ENCODE results near the gene CXXC5. TPM values are rescaled to one million over a fixed set of nuclear protein-coding genes. Genes with fewer than 3 reads are reported as not detected.

Gene CXXC5
- polyA plus RNA-seq, 3 donors from 2014 or later = 339 to 410 (median 385) TPM

- Mint-ChIP-seq H3K36me3 (no peaks in the 10 kb centered on the region), H3K4me3 (peak overlapping the region; percentile 81 to 99 (median 98)), H3K4me1 (peaks cover 62 to 70% of the 10 kb centered on the region in 2 donors), H3K27ac (peak overlapping the region; percentile 76 to 97 (median 91)), H3K9me3 (no peaks in the 10 kb centered on the region), H3K27me3 (ENCODE audit: low read depth in 3 of 3) (peaks cover 3 to 32% (median 20%) of the 10 kb centered on the region in 3 donors)
- no peak for DNase-seq
These were observed 2.5 kb downstream of the CXXC5 start for GRCh38 chr5:139650689-139651042.

DNA sequence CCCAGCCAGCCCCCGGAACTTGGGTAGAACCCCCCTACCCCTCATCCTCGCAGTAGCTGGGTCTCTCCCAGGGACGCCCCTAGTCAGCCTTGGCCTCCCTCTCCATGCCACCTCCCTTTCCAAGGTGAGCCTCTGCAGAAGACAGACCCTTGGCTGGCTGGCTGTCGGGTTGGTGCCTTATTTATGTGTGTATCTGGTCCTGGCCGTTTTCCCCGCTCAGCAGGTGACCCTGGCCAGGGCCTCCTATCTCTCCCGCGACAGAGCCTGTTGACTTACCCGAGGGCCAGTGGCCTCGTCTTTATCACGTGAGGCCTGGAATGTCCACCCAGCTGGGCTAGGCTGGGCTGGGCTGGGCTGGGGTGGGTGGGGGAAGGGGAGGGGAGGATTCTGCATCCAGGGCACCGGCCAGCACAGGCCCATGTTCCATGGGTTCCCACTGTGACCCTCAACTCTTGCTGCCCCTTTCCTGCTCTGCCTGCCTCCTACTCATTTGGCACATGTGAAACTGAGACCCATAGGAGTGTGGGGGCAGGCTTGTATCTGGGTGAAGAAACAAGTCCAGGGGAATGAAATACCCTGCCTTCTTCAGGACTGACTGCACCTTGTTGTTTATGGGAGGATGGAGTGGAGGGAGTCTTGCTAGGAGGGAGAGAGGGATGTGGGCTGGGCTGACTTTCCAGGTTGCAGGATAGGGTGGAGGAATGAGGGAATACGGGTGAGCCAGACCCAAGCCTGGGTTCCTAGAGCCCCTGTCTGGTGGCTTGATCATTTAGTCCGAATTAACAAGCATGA is 3.1 kb downstream of the CXXC5 start:
- peak overlapping the region; percentile 81 to 99 (median 98) for H3K4me3 Mint-ChIP-seq
- H3K27ac Mint-ChIP-seq = peak overlapping the region; percentile 94 to 97 (median 96)
- H3K4me1 Mint-ChIP-seq = peaks cover 67 to 69% of the 10 kb centered on the region in 2 donors
- no peaks in the 10 kb centered on the region for H3K36me3 Mint-ChIP-seq
- H3K9me3 Mint-ChIP-seq = no peaks in the 10 kb centered on the region
- peaks cover 3 to 32% (median 20%) of the 10 kb centered on the region in 3 donors for H3K27me3 Mint-ChIP-seq (ENCODE audit: low read depth in 3 of 3)
- DNase-seq = no peak

GRCh38 chr5:139651853-139652787 is 4.0 kb downstream of the CXXC5 start:
- Mint-ChIP-seq H3K27ac (peak overlapping the region; percentile 94 to 97 (median 96)), H3K4me3 (peak overlapping the region; percentile 81 to 99 (median 98)), H3K9me3 (no peaks in the 10 kb centered on the region), H3K27me3 (ENCODE audit: low read depth in 3 of 3) (peaks cover 3 to 29% (median 17%) of the 10 kb centered on the region in 3 donors), H3K36me3 (no peaks in the 10 kb centered on the region), H3K4me1 (peaks cover 67 to 69% of the 10 kb centered on the region in 2 donors)
- DNase-seq = peak; percentile 75 to 79 (median 77)

GRCh38 chr5:139652788-139653241 is 4.7 kb downstream of the CXXC5 start:
- Mint-ChIP-seq H3K4me3 (peak overlapping the region; percentile 81 to 99 (median 98)), H3K27me3 (ENCODE audit: low read depth in 3 of 3) (peaks cover 1 to 24% (median 20%) of the 10 kb centered on the region in 3 donors), H3K4me1 (peaks cover 68 to 69% of the 10 kb centered on the region in 2 donors), H3K27ac (peak overlapping the region; percentile 94 to 97 (median 96)), H3K36me3 (no peaks in the 10 kb centered on the region), H3K9me3 (no peaks in the 10 kb centered on the region)
- peak; percentile 75 to 78 (median 78) for DNase-seq

- H3K27me3 Mint-ChIP-seq (ENCODE audit: low read depth in 3 of 3) = peaks cover 0 to 25% (median 20%) of the 10 kb centered on the region in 3 donors
- no peaks in the 10 kb centered on the region for H3K36me3 Mint-ChIP-seq
- peak overlapping the region; percentile 94 to 97 (median 96) for H3K27ac Mint-ChIP-seq
- DNase-seq = no peak
- peak overlapping the region; percentile 72 to 99 (median 82) for H3K4me3 Mint-ChIP-seq
- H3K4me1 Mint-ChIP-seq = peaks cover 76% of the 10 kb centered on the region in 2 donors
- H3K9me3 Mint-ChIP-seq = no peaks in the 10 kb centered on the region
These were observed 5.5 kb downstream of the CXXC5 start for GRCh38 chr5:139653616-139654015.

DNA sequence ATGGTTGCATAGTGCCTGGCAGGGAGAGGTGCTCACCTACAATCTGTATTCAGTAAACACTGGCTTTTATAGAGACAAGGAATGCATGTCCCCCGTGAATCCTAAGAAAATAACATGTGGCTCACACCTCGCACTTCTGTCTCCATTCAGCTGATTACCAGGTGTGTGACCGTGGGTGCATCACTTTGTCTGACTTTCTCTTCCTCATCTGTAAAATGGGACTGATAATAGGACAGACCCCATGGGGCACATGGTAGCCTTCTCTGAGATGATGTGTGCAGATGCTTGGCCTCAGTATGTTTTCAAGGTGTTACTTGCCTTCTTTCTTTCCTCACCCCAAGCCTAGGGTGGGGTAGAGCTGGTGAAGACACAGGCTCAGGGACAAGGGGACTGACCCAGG is 6.3 kb downstream of the CXXC5 start:
- no peak for DNase-seq
- Mint-ChIP-seq H3K36me3 (no peaks in the 10 kb centered on the region), H3K4me1 (peaks cover 84% of the 10 kb centered on the region in 2 donors), H3K27me3 (ENCODE audit: low read depth in 3 of 3) (peaks cover 0 to 27% (median 20%) of the 10 kb centered on the region in 3 donors), H3K9me3 (no peaks in the 10 kb centered on the region), H3K27ac (peak overlapping the region; percentile 94 to 97 (median 96)), H3K4me3 (peak overlapping the region; percentile 72 to 99 (median 82))

GRCh38 chr5:139654871-139655491 is 6.8 kb downstream of the CXXC5 start:
- Mint-ChIP-seq H3K4me1 (peaks cover 87% of the 10 kb centered on the region in 2 donors), H3K27me3 (ENCODE audit: low read depth in 3 of 3) (peaks cover 0 to 23% (median 16%) of the 10 kb centered on the region in 3 donors), H3K36me3 (no peaks in the 10 kb centered on the region), H3K9me3 (no peaks in the 10 kb centered on the region), H3K4me3 (peak overlapping the region; percentile 72 to 99 (median 85)), H3K27ac (peak overlapping the region; percentile 94 to 97 (median 96))
- DNase-seq = no peak

DNA sequence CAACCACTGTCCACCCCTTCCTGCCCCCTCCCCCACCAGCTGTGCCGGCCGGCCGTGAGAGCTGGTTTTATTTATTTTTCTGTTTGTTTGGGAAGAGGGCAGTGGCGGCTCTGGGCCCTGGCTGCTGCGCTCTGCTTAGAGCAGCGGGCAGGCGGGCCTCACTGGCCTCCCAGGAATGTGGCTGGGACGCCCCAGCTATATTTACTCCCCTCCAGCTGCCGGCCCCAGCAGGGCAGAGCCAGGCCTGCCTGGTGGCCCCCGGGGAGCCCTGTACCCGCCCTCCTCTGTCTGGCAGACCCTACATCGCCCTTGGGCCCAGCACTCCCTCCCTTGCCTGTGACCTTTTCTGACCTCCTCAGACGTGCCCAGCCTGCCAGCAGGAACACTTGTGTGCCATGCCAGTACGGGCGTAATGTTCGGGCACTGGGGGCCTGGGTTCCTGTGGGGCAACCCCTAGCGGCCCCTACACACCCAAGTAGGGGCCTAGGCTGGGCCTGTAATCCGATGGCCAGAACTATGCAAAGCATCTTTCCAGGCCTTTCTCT is 7.7 kb downstream of the CXXC5 start:
- H3K27ac Mint-ChIP-seq = peak overlapping the region; percentile 71 to 97 (median 96)
- H3K9me3 Mint-ChIP-seq = no peaks in the 10 kb centered on the region
- H3K27me3 Mint-ChIP-seq (ENCODE audit: low read depth in 3 of 3) = peaks cover 0 to 21% (median 16%) of the 10 kb centered on the region in 3 donors
- peaks cover 92 to 94% of the 10 kb centered on the region in 2 donors for H3K4me1 Mint-ChIP-seq
- no peak for DNase-seq
- H3K4me3 Mint-ChIP-seq = peak overlapping the region; percentile 58 to 99 (median 83)
- no peaks in the 10 kb centered on the region for H3K36me3 Mint-ChIP-seq

DNA sequence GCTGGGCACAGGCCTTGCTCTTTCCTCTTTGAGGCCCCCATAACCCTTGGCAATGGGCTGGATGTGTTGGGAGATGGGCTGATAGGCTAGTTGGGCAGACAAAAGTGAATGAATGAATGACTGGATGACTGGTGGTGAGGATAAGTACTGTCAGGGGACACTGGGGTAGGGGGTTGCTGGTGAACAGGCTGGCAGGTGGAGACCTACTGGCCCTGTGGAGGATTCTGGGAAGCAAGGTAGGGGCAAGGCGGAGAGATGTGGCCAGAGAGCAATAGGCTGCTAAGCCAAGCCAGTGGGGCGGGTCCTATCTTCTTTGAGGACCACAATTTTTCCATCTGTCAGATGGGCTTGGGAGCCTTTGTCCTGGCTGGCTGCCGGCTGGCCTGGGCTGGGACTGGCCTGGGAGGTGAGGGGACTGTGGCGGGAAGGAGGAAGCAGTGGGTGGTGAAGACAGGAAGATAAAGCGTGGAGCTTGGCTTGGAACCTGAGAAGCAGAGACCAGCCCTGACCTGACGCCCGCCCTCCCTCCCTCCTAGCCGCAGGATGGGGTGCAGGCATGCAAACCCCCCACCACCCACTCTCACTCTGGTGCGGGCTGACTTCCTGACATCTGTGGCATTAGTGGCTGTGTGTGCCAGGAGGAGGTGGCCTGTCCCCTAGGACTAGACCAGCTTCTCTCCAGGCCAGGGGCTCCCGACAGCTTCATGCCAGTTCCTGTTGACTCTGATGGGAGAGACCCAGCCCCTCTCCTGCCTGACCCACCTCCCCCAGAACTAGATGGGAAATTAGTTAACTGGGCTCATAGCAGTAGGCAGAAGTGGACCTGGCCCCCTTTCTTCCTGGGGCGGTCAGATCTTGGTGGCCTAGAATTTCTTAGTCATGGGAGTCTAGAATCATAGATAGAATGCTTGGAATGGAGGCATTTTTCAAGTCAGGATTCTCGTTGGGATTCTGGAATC is 9.5 kb downstream of the CXXC5 start:
- Mint-ChIP-seq H3K36me3 (no peaks in the 10 kb centered on the region), H3K9me3 (no peaks in the 10 kb centered on the region), H3K27ac (peak overlapping the region; percentile 81 to 96 (median 94)), H3K4me3 (peak overlapping the region; percentile 82 to 87 (median 85)), H3K4me1 (peaks cover 90 to 95% of the 10 kb centered on the region in 2 donors), H3K27me3 (ENCODE audit: low read depth in 3 of 3) (peaks cover 6 to 18% (median 12%) of the 10 kb centered on the region in 3 donors)
- DNase-seq = peak; percentile 56 to 67 (median 62)

GRCh38 chr5:139658501-139658927 is 10.4 kb downstream of the CXXC5 start:
- H3K9me3 Mint-ChIP-seq = no peaks in the 10 kb centered on the region
- no peak for DNase-seq
- H3K27me3 Mint-ChIP-seq (ENCODE audit: low read depth in 3 of 3) = peaks cover 6 to 14% (median 9%) of the 10 kb centered on the region in 3 donors
- peak overlapping the region; percentile 81 to 97 (median 94) for H3K27ac Mint-ChIP-seq
- peaks cover 90 to 95% of the 10 kb centered on the region in 2 donors for H3K4me1 Mint-ChIP-seq
- H3K4me3 Mint-ChIP-seq = peak overlapping the region; percentile 82 to 87 (median 85)
- H3K36me3 Mint-ChIP-seq = no peaks in the 10 kb centered on the region

GRCh38 chr5:139658928-139659667 is 10.9 kb downstream of the CXXC5 start:
- peak overlapping the region; percentile 82 to 87 (median 85) for H3K4me3 Mint-ChIP-seq
- H3K27ac Mint-ChIP-seq = peak overlapping the region; percentile 81 to 97 (median 94)
- H3K9me3 Mint-ChIP-seq = no peaks in the 10 kb centered on the region
- H3K27me3 Mint-ChIP-seq (ENCODE audit: low read depth in 3 of 3) = peaks cover 6 to 14% (median 9%) of the 10 kb centered on the region in 3 donors
- DNase-seq = no peak
- H3K36me3 Mint-ChIP-seq = no peaks in the 10 kb centered on the region
- H3K4me1 Mint-ChIP-seq = peaks cover 90 to 95% of the 10 kb centered on the region in 2 donors

Data from immature natural killer cell (primary cell).